K562 (cell line): ENCODE results near the gene CNOT2.

Experiments used
- CTCF ChIP-seq, 3 experiments: IDR thresholded peaks in 2 of 3; conservative IDR thresholded peaks in 1 of 3; 2 replicates each; pipeline ENCODE4 v1.5.1; 2011 to 2012; ENCODE audit warnings: low read length in 3 of 3, mild to moderate bottlenecking in 3 of 3, control low read depth in 2 of 3, improper control_type of control experiment in 1 of 3, inconsistent platforms in 1 of 3, low read depth in 1 of 3, mixed read lengths in 1 of 3, moderate library complexity in 1 of 3; ENCODE audit not compliant: insufficient read depth in 2 of 3
- EP300 ChIP-seq: IDR thresholded peaks from 2 replicates; pipeline ENCODE4 v1.6.1; 2012; ENCODE audit warnings: low read length, improper control_type of control experiment
- EZH2 ChIP-seq: IDR thresholded peaks from 2 replicates; pipeline ENCODE4 v1.6.1; 2012; ENCODE audit warnings: low read depth, mild to moderate bottlenecking, inconsistent platforms, low read length, borderline replicate concordance
- FOXM1 ChIP-seq, 2 experiments: fragments of 450-650 bp in 1 of 2; sonication (generic) in 1 of 2; formaldehyde crosslinking in 1 of 2; IDR thresholded peaks; 2 replicates each; pipeline versions ENCODE4 v1.6.1 to v1.9.0; 2017 to 2022; ENCODE audit warnings: low read depth in 2 of 2, mild to moderate bottlenecking in 2 of 2, missing genetic modification reagents in 1 of 2, moderate library complexity in 1 of 2
- HDGF ChIP-seq: fragments of 450-650 bp; IDR thresholded peaks from 2 replicates; pipeline ENCODE4 v1.6.1; 2016
- MAX ChIP-seq: sonication (generic); formaldehyde crosslinking; IDR thresholded peaks from 2 replicates; pipeline ENCODE4 v1.9.0; 2022; ENCODE audit warnings: mild to moderate bottlenecking, missing genetic modification reagents
- RB1 ChIP-seq: fragments of 450-650 bp; IDR thresholded peaks from 2 replicates; pipeline ENCODE4 v1.6.1; 2017; ENCODE audit warnings: low read depth, mild to moderate bottlenecking
- UBTF ChIP-seq, 2 experiments: IDR thresholded peaks; 2 replicates each; pipeline ENCODE4 v1.6.1; 2012; ENCODE audit warnings: improper control_type of control experiment in 2 of 2, low read depth in 2 of 2, low read length in 2 of 2, borderline replicate concordance in 1 of 2
- USF2 ChIP-seq: sonication (generic); formaldehyde crosslinking; IDR thresholded peaks from 2 replicates; pipeline ENCODE4 v1.5.0; 2020; ENCODE audit warnings: missing genetic modification reagents
- ZNF3 ChIP-seq: fragments of 250-450 bp; sonication (Bioruptor Pico); IDR thresholded peaks from 2 replicates; pipeline ENCODE4 v1.5.0; 2021; ENCODE audit warnings: mild to moderate bottlenecking, moderate library complexity

- TF ChIP-seq EZH2 (no peak), UBTF (IDR thresholded peaks at IDR 0.05; ENCODE audit: borderline replicate concordance in 1 of 2, low read depth in 2 of 2, low read length in 2 of 2) (no peak), CTCF (IDR thresholded peaks at IDR 0.05 in 2 of 3, conservative IDR thresholded peaks at IDR 0.05 in 1 of 3; ENCODE audit: insufficient read depth in 2 of 3, low read depth in 1 of 3, low read length in 3 of 3) (no peak), ZNF3 (CRISPR knock-in tag) (no peak), HDGF (no peak), RB1 (no peak), EP300 (no peak), FOXM1 (IDR thresholded peaks at IDR 0.05; ENCODE audit: low read depth) (no peak), FOXM1 (CRISPR knock-in tag; IDR thresholded peaks at IDR 0.05; ENCODE audit: low read depth) (no peak), MAX (no peak), USF2 (CRISPR knock-in tag) (no peak)
Observed at GRCh38 chr12:70360218-70360617, 117.0 kb downstream of the CNOT2 start.
